Peyer's patch (tissue), 4 donors: Measurements from ENCODE around the gene MIER2.

ENCODE experiments used
- CTCF ChIP-seq, 6 experiments: fragments of 450-650 bp in 4 of 6; fragments of 200-600 bp in 2 of 6; sonication (generic) in 1 of 6; IDR thresholded peaks; one replicate each; pipeline ENCODE4 v1.5.1; 2017 to 2019; ENCODE audit warnings: antibody characterized with exemption in 6 of 6, mild to moderate bottlenecking in 3 of 6, moderate library complexity in 1 of 6
- POLR2A ChIP-seq, 2 donors: fragments of 450-650 bp; IDR thresholded peaks; one replicate each; pipeline ENCODE4 v1.5.1; 2017; ENCODE audit warnings: antibody characterized with exemption in 2 of 2, mild to moderate bottlenecking in 2 of 2, moderate library complexity in 2 of 2

- no peak for TF ChIP-seq CTCF (IDR thresholded peaks at IDR 0.05)
- TF ChIP-seq POLR2A (IDR thresholded peaks at IDR 0.05): no peak
These were observed 62.1 kb downstream of the MIER2 start for GRCh38 chr19:282501-282900.
